HCT116 (cell line): ENCODE measurements around the gene SRGAP2C.
"Not testable (repeated sequence)": the region's sequence is repeated elsewhere in the genome, so short reads cannot be mapped to it uniquely, and the experiment has no call there.

Experiments used
- EZH2phosphoT487 ChIP-seq: fragments of 200-600 bp; IDR thresholded peaks from 2 replicates; pipeline ENCODE4 v1.6.1; 2018; ENCODE audit warnings: antibody characterized with exemption, borderline replicate concordance
- JUND ChIP-seq: IDR thresholded peaks from 2 replicates; pipeline ENCODE4 v1.6.1; 2012
- TCF7L2 ChIP-seq: IDR thresholded peaks from 2 replicates; pipeline ENCODE4 v1.7.0; 2011; ENCODE audit warnings: borderline replicate concordance, inconsistent platforms; ENCODE audit not compliant: insufficient read depth, insufficient read length; ENCODE audit errors: extremely low read depth
- TF ChIP-seq, protein P1 (sequence below), 3 experiments: fragments of 200-600 bp in 1 of 3; sonication (generic) in 1 of 3; IDR thresholded peaks in 2 of 3; conservative IDR thresholded peaks in 1 of 3; 2 replicates each; pipeline ENCODE4 v1.5.1; 2012 to 2017; ENCODE audit warnings: low read depth in 2 of 3, low read length in 2 of 3, antibody characterized with exemption in 1 of 3, borderline replicate concordance in 1 of 3, control low read depth in 1 of 3, mild to moderate bottlenecking in 1 of 3, mixed read lengths in 1 of 3, mixed run types in 1 of 3, moderate library complexity in 1 of 3; ENCODE audit not compliant: insufficient read depth in 1 of 3

GRCh38 chr1:121151294-121151693, 33.5 kb upstream of the SRGAP2C start:
- TF ChIP-seq EZH2phosphoT487, TCF7L2, JUND: not testable (repeated sequence)
- TF ChIP-seq, protein P1, sequence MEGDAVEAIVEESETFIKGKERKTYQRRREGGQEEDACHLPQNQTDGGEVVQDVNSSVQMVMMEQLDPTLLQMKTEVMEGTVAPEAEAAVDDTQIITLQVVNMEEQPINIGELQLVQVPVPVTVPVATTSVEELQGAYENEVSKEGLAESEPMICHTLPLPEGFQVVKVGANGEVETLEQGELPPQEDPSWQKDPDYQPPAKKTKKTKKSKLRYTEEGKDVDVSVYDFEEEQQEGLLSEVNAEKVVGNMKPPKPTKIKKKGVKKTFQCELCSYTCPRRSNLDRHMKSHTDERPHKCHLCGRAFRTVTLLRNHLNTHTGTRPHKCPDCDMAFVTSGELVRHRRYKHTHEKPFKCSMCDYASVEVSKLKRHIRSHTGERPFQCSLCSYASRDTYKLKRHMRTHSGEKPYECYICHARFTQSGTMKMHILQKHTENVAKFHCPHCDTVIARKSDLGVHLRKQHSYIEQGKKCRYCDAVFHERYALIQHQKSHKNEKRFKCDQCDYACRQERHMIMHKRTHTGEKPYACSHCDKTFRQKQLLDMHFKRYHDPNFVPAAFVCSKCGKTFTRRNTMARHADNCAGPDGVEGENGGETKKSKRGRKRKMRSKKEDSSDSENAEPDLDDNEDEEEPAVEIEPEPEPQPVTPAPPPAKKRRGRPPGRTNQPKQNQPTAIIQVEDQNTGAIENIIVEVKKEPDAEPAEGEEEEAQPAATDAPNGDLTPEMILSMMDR (IDR thresholded peaks at IDR 0.05 in 2 of 3, conservative IDR thresholded peaks at IDR 0.05 in 1 of 3; ENCODE audit: borderline replicate concordance in 1 of 3, insufficient read depth in 1 of 3, low read depth in 2 of 3, low read length in 2 of 3), result not testable (repeated sequence)
